Activated T-cell treated with anti-CD3 and anti-CD28 coated beads, Interleukin-2, amount 50 U/mL, for 48 hours (primary cell): Measurements from ENCODE around the gene RPS2.

Experiments
- DNase-seq, 2 experiments: peaks; one replicate each; pipeline ENCODE4 v3.0.0-alpha.2; 2020

The RPS2 gene

GRCh38 chr16:1918351-1919326, 46.0 kb downstream of the RPS2 start, which contains the start of gene HS3ST6:
TSS of gene HS3ST6 (minus strand) at chr16:1918415. CDS start at chr16:1918323, 92 bp downstream.
- DNase-seq, result no peak

GRCh38 chr16:1917665-1918350, 46.8 kb downstream of the RPS2 start:
- no peak for DNase-seq

- DNase-seq, result no peak
These were observed 47.5 kb downstream of the RPS2 start for GRCh38 chr16:1917056-1917664.

DNA sequence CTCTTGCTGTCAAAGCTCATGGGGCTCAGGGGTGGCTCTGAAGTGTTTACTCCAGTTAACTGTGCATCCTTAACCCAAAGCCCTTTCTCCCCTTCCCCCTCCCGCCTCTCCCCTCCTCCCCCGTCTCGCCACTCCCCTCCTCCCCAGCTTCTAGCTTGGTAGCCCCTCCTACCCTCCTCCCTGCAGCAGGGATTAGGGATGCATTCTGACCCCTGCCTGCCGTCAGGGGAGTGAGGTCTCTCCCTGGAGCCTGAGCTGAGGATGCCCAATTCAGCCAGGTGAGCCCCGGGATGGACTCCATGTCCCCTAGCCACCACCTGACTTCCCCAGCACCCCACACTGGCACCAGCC, 48.0 kb downstream of the RPS2 start:
- no peak for DNase-seq

DNA sequence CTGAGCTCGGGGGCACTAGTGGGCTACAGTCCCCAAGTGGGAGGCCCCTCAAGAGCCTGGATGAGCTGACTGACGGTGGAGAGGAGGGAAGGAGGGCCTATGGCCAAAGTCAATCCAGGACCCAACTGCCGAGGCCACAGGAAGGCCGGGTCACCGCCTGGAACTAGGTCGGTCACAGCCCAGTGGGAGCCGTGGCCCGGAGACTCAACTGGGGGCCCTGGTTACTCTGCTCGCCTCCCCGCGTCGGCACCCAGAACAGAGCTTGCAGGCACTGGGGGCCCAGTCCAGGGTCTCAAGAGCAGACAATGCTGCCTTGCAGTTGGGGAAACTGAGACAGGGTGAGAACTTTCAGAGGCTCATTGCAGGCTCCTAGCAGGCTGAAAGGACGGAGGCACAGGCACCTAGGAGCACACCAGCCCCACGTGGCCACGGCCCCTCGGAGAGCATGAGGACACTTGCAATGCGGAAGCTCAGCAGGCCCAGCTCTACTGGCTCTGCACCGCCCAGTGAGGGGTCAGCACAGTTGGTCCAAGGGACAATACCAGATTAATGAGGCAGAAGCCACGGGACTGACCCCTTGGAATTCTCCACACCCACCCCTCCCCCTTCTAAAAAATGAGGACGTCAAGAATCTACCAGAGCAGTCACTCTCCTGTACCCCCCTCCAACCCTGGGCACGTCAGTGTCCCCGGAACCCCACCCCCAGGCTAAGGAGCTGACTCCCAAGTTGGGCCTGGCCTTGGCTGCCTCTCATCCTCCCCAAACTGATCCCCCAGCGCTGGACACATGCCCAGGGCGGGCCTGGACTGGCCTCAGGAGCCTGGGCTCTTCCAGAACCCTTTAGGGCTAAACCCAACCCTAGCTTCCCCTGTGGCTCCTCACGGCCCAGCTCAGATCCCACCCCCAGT, 48.6 kb downstream of the RPS2 start:
- DNase-seq, result no peak

GRCh38 chr16:1914988-1915387, 49.6 kb downstream of the RPS2 start:
- DNase-seq, result no peak

- no peak for DNase-seq
These were observed 50.5 kb downstream of the RPS2 start for GRCh38 chr16:1914084-1914608.

DNA sequence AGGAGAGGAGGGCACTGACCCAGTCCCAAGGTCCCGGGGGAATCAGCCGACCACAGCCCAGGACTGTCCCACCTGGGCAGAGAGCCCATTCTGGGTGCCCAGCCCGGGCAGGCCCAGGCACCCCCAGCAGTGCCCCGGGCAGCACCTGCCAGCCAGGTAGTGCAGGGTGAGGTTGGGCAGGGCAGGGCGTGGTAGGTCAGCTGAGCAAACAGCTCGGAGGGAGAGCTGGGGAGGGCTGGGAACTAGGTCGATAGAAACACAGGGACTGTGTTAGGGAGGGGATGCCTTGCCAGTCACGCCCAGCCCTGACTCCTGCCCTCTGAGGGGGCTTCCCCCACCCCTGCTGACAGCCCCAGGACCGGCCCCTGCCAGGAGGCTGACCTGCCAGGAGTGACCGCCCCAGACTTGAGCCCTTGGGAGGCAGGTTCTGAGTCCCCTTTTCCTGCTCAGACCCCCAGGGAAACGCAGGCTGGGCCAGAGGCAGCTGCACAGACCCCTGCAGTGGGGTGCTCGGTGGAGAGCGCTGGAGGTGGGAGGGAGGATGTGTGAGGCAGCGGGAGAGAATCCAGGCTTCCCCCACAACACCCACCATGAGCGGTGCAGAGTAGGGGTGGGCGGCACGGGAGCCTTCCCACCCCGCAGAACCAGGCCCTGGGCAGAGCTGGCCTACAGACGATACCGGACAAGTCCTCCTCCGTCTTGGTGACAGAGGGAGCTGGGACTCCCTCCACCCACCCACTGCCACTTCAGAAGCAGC, 51.1 kb downstream of the RPS2 start:
- no peak for DNase-seq

- no peak for DNase-seq
These were observed 52.4 kb downstream of the RPS2 start for GRCh38 chr16:1912215-1912543.
